Osteoblast (primary cell): ENCODE measurements around the gene ACIN1. TPM values are rescaled to one million over a fixed set of nuclear protein-coding genes. Genes with fewer than 3 reads are reported as not detected.

Experiments used
- DNase-seq: peaks from one replicate; pipeline ENCODE4 v3.0.0; 2011; ENCODE audit warnings: low spot score, mixed read lengths; ENCODE audit not compliant: insufficient read length; ENCODE audit errors: missing footprints
- H2AFZ ChIP-seq: 2 replicates; pipeline ENCODE4 v1.6.0; 2011; ENCODE audit warnings: mild to moderate bottlenecking, low read length
- H3K27ac ChIP-seq: 2 replicates; pipeline ENCODE4 v1.5.1; 2011; ENCODE audit warnings: mild to moderate bottlenecking, low read depth, low read length, moderate library complexity
- H3K27me3 ChIP-seq: 2 replicates; pipeline ENCODE4 v1.6.0; 2012; ENCODE audit warnings: mild to moderate bottlenecking, control low read depth, inconsistent platforms, low read length, moderate library complexity; ENCODE audit not compliant: insufficient read depth
- H3K36me3 ChIP-seq: 2 replicates; pipeline ENCODE4 v1.5.1; 2011; ENCODE audit warnings: mild to moderate bottlenecking, low read length, control low read depth, moderate library complexity; ENCODE audit not compliant: insufficient read depth
- H3K4me1 ChIP-seq: 2 replicates; pipeline ENCODE4 v1.5.1; 2011; ENCODE audit warnings: mild to moderate bottlenecking, low read length, control low read depth, moderate library complexity; ENCODE audit not compliant: insufficient read depth
- H3K4me2 ChIP-seq: 2 replicates; pipeline ENCODE4 v1.6.0; 2011; ENCODE audit warnings: mild to moderate bottlenecking, low read length; ENCODE audit not compliant: insufficient read depth
- H3K4me3 ChIP-seq: fragments of 200-600 bp; sonication (generic); 3 replicates; pipeline ENCODE4 v1.5.1; 2012; ENCODE audit warnings: mild to moderate bottlenecking, low read length, inconsistent platforms; ENCODE audit not compliant: insufficient read depth
- H3K79me2 ChIP-seq: 2 replicates; pipeline ENCODE4 v1.6.0; 2012; ENCODE audit warnings: mild to moderate bottlenecking, low read length, control low read depth, inconsistent platforms; ENCODE audit not compliant: insufficient read depth
- H3K9me3 ChIP-seq: 2 replicates; pipeline ENCODE4 v1.5.1; 2011; ENCODE audit warnings: low read depth, low read length, control low read depth
- H4K20me1 ChIP-seq: 2 replicates; pipeline ENCODE4 v1.6.0; 2012; ENCODE audit warnings: mild to moderate bottlenecking, low read length, control low read depth; ENCODE audit not compliant: insufficient read depth
- total RNA-seq: library from RNA; depleted of rRNA; stranded (reverse); fragments of >200 nt; gene quantifications from 2 replicates; pipeline ENCODE4 v1.2.3, GENCODE V29; 2012
- TF ChIP-seq, protein P1 (sequence below): IDR thresholded peaks from 2 replicates; pipeline ENCODE4 v1.5.1; 2011; ENCODE audit warnings: mild to moderate bottlenecking, low read depth, low read length, moderate library complexity; ENCODE audit errors: extremely low read depth

ACIN1 gene
- total RNA-seq, 1 donor: 90.5 TPM

DNA sequence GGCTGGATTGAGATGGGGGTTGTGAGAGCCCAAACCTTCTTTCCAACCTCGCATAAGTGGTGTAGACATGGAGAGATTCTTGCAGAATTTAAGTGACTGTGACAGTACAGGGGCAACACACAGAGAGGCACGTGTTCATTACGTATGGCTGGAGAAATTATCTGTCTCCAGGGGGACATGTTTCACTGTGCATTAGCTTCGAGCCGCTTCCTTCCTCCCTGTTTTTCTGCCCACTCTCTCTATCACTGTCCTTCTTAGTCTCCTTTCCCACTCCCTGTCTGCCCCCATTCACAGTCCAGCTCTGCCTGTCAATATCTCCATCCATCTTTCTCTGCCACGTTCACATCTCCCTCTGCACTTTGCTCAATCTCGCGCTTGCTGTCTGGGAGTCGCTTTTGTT lies 73.5 kb downstream of the ACIN1 start:
- no peaks in the 10 kb centered on the region for H3K9me3 ChIP-seq
- no peak for DNase-seq
- no peak overlapping the region for H2AFZ ChIP-seq
- no peak overlapping the region for H3K4me3 ChIP-seq
- H3K36me3 ChIP-seq: peaks cover 17% of the 10 kb centered on the region
- H3K4me2 ChIP-seq: no peak overlapping the region
- H3K27me3 ChIP-seq: no peaks in the 10 kb centered on the region
- no peaks in the 10 kb centered on the region for H3K79me2 ChIP-seq
- TF ChIP-seq, protein P1, sequence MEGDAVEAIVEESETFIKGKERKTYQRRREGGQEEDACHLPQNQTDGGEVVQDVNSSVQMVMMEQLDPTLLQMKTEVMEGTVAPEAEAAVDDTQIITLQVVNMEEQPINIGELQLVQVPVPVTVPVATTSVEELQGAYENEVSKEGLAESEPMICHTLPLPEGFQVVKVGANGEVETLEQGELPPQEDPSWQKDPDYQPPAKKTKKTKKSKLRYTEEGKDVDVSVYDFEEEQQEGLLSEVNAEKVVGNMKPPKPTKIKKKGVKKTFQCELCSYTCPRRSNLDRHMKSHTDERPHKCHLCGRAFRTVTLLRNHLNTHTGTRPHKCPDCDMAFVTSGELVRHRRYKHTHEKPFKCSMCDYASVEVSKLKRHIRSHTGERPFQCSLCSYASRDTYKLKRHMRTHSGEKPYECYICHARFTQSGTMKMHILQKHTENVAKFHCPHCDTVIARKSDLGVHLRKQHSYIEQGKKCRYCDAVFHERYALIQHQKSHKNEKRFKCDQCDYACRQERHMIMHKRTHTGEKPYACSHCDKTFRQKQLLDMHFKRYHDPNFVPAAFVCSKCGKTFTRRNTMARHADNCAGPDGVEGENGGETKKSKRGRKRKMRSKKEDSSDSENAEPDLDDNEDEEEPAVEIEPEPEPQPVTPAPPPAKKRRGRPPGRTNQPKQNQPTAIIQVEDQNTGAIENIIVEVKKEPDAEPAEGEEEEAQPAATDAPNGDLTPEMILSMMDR: no peak
- H3K4me1 ChIP-seq: no peaks in the 10 kb centered on the region
- H4K20me1 ChIP-seq: peaks cover 10% of the 10 kb centered on the region
- no peak overlapping the region for H3K27ac ChIP-seq

DNA sequence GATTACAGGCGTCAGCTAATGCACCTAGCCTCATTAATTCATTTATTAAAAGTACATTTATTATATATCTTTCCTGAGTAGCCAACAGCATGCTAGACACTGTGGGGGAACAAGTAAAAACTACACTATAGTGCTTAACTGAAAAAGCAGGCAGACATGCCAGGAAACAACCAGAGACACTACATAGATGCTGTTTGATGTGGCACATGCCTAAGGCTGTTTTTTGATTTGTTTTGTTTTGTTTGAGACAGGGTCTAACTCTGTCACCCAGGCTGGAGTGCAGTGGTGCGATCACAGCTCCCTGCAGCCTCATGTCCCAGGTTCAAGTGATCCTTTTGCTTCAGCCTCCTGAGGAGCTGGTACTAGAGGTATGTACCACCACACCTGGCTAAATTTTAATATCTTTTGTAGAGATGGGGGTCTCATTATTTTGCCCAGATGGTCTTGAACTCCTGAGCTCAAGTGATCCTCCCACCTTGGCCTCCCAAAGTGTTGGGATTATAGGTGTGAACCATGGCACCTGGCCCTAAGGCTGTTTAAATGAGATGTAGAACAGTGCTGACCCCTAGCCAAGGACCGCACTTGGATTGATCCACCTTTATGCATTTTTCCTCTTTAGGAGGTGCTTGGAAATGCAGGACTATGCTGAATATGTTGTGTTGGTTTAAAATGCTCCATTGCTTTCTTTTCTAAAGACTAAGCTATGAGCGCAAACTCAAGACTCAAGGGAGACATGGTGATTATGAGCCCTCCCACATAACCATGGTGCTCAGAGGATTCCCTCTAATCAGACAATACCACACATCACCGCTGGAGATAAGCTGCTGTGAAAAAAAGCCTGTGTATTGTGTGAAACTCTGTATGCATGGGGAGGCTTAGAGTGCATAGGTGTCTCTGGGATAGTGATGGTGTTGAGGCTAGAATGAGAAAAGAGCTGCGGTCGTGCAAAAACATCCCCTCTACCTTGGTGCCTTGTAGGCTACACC lies 74.5 kb downstream of the ACIN1 start:
- Histone ChIP-seq H2AFZ (no peak overlapping the region), H3K27ac (no peak overlapping the region), H3K4me1 (no peaks in the 10 kb centered on the region), H3K79me2 (no peaks in the 10 kb centered on the region), H3K27me3 (no peaks in the 10 kb centered on the region), H3K4me2 (no peak overlapping the region), H3K4me3 (no peak overlapping the region), H3K9me3 (no peaks in the 10 kb centered on the region), H3K36me3 (peaks cover 7% of the 10 kb centered on the region), H4K20me1 (peaks cover 1% of the 10 kb centered on the region)
- TF ChIP-seq, protein P1: no peak
- DNase-seq: no peak

GRCh38 chr14:23018107-23018506 lies 76.8 kb downstream of the ACIN1 start:
- no peak overlapping the region for H3K27ac ChIP-seq
- no peak overlapping the region for H2AFZ ChIP-seq
- DNase-seq: no peak
- H3K4me2 ChIP-seq: no peak overlapping the region
- TF ChIP-seq, protein P1: no peak
- no peaks in the 10 kb centered on the region for H3K4me1 ChIP-seq
- no peaks in the 10 kb centered on the region for H3K36me3 ChIP-seq
- no peaks in the 10 kb centered on the region for H3K9me3 ChIP-seq
- H3K4me3 ChIP-seq: no peak overlapping the region
- H3K27me3 ChIP-seq: no peaks in the 10 kb centered on the region
- no peaks in the 10 kb centered on the region for H4K20me1 ChIP-seq
- H3K79me2 ChIP-seq: no peaks in the 10 kb centered on the region

GRCh38 chr14:23017091-23017490 lies 77.8 kb downstream of the ACIN1 start:
- H3K4me3 ChIP-seq: no peak overlapping the region
- no peak overlapping the region for H2AFZ ChIP-seq
- no peak for DNase-seq
- H3K36me3 ChIP-seq: no peaks in the 10 kb centered on the region
- H4K20me1 ChIP-seq: no peaks in the 10 kb centered on the region
- no peaks in the 10 kb centered on the region for H3K4me1 ChIP-seq
- TF ChIP-seq, protein P1: no peak
- H3K4me2 ChIP-seq: no peak overlapping the region
- no peaks in the 10 kb centered on the region for H3K9me3 ChIP-seq
- no peak overlapping the region for H3K27ac ChIP-seq
- no peaks in the 10 kb centered on the region for H3K79me2 ChIP-seq
- H3K27me3 ChIP-seq: no peaks in the 10 kb centered on the region
